GM18517 (cell line): ENCODE results near the gene TMEM175.

Experiments used
- ATAC-seq: cut with Tn5 transposase; IDR thresholded peaks from one replicate; pipeline ENCODE4 v1.9.1; 2021; ENCODE audit warnings: mild to moderate bottlenecking, moderate library complexity; ENCODE audit not compliant: unreplicated experiment

TMEM175 gene

GRCh38 chr4:898869-899555 lies 33.2 kb upstream of the TMEM175 start:
- no peak for ATAC-seq

- ATAC-seq: no peak
Observed at GRCh38 chr4:899556-899906, 32.7 kb upstream of the TMEM175 start.

- no peak for ATAC-seq
Observed at GRCh38 chr4:900073-900472, 32.2 kb upstream of the TMEM175 start.

GRCh38 chr4:900721-901120 lies 31.5 kb upstream of the TMEM175 start:
- ATAC-seq: no peak

GRCh38 chr4:901192-901910 lies 30.9 kb upstream of the TMEM175 start:
- no peak for ATAC-seq

- no peak for ATAC-seq
Observed at GRCh38 chr4:903066-904046, 28.9 kb upstream of the TMEM175 start.

GRCh38 chr4:905485-906338 lies 26.5 kb upstream of the TMEM175 start:
- no peak for ATAC-seq

GRCh38 chr4:906339-907102 lies 25.7 kb upstream of the TMEM175 start:
- no peak for ATAC-seq

- no peak for ATAC-seq
Observed at GRCh38 chr4:907103-907400, 25.2 kb upstream of the TMEM175 start.

GRCh38 chr4:907691-908425 lies 24.4 kb upstream of the TMEM175 start:
- ATAC-seq: no peak

GRCh38 chr4:909131-909571 lies 23.1 kb upstream of the TMEM175 start:
- no peak for ATAC-seq

GRCh38 chr4:909821-910220 lies 22.4 kb upstream of the TMEM175 start:
- no peak for ATAC-seq

- ATAC-seq: no peak
Observed at GRCh38 chr4:910366-911091, 21.7 kb upstream of the TMEM175 start.

GRCh38 chr4:911221-911751 lies 21.0 kb upstream of the TMEM175 start:
- ATAC-seq: no peak

GRCh38 chr4:911871-912490 lies 20.3 kb upstream of the TMEM175 start:
- ATAC-seq: no peak

- ATAC-seq: no peak
Observed at GRCh38 chr4:912548-913279, 19.5 kb upstream of the TMEM175 start.

GRCh38 chr4:913280-913618 lies 19.0 kb upstream of the TMEM175 start:
- ATAC-seq: no peak
